HepG2 (cell line): ENCODE results near the gene PKD2L1. TPM values are rescaled to one million over a fixed set of nuclear protein-coding genes. Genes with fewer than 3 reads are reported as not detected.
A peak's percentile ranks its signal among the peaks of the same experiment; 100 is the strongest.

Source experiments
- ATAC-seq: fragments of 200-7000 bp; cut with Tn5 transposase; 3 replicates; pipeline ENCODE4 v1.9.1; 2020; ENCODE audit warnings: mild to moderate bottlenecking, moderate library complexity
- BruUV-seq: library from RNA; stranded (reverse); fragments of 400-500 nt; replicated peaks from 2 replicates; lab custom pipeline; 2021; lab: Mats Ljungman, UMichigan
- CTCF ChIA-PET: fragments of 300-600 bp; formaldehyde crosslinking; extraction: SDS; loops from one replicate; lab custom pipeline; 2021; ENCODE audit warnings: low total read pairs, inconsistent platforms, low intra/inter-chr PET ratio; lab: Yijun Ruan, JAX
- POLR2A ChIA-PET: fragments of 350-600 bp; sonication (Branson Sonifier 250); formaldehyde crosslinking; loops from one replicate; lab custom pipeline; 2020; ENCODE audit warnings: antibody characterized with exemption, inconsistent platforms; lab: Yijun Ruan, JAX
- DNase-seq: peaks from one replicate; pipeline ENCODE4 v3.0.0-alpha.2; 2015; ENCODE audit warnings: low spot score
- FAIRE-seq: peaks from 3 replicates; lab custom pipeline; 2011; peaks lifted over from hg19 to GRCh38; lab: Jason Lieb, UNC
- H2AFZ ChIP-seq: one replicate; pipeline ENCODE4 v1.6.1; 2011; ENCODE audit warnings: low read length, inconsistent platforms
- H3K27ac ChIP-seq: fragments of 300-600 bp; 3 replicates; pipeline ENCODE4 v1.8.0; 2011; ENCODE audit warnings: mixed run types, mild to moderate bottlenecking, mixed read lengths, low read length, inconsistent platforms; ENCODE audit not compliant: insufficient read depth; ENCODE audit errors: extremely low read length
- H3K27me3 ChIP-seq, 2 experiments: fragments of 200-600 bp in 1 of 2; 2 replicates in 1 of 2; 3 replicates in 1 of 2; pipeline versions ENCODE4 v1.6.0 to v1.8.0; 2011; ENCODE audit warnings: low read length in 2 of 2, mild to moderate bottlenecking in 2 of 2, moderate library complexity in 2 of 2, inconsistent platforms in 1 of 2; ENCODE audit not compliant: insufficient read depth in 2 of 2, control insufficient read depth in 1 of 2
- H3K36me3 ChIP-seq, 2 experiments: fragments of 200-600 bp in 1 of 2; replicated peaks in 1 of 2; 2 replicates in 1 of 2; 3 replicates in 1 of 2; pipeline versions ENCODE4 v1.5.1 to v1.8.0; 2011; ENCODE audit warnings: low read length in 2 of 2, inconsistent platforms in 1 of 2; ENCODE audit not compliant: insufficient read depth in 2 of 2, control insufficient read depth in 1 of 2
- H3K4me1 ChIP-seq: 2 replicates; pipeline ENCODE4 v1.5.1; 2012; ENCODE audit warnings: low read length, inconsistent platforms; ENCODE audit not compliant: insufficient read depth
- H3K4me2 ChIP-seq: 2 replicates; pipeline ENCODE4 v1.6.0; 2011; ENCODE audit warnings: low read depth, low read length, inconsistent platforms
- H3K4me3 ChIP-seq, 3 experiments: fragments of 200-600 bp in 1 of 3; sonication (generic), shearing (Covaris generic) in 1 of 3; replicated peaks in 1 of 3; 2 replicates each; pipeline ENCODE4 v1.5.1; 2011 to 2016; ENCODE audit warnings: low read length in 3 of 3, inconsistent platforms in 2 of 3, low read depth in 2 of 3, mild to moderate bottlenecking in 2 of 3, control low read depth in 1 of 3, mixed read lengths in 1 of 3; ENCODE audit not compliant: insufficient read depth in 1 of 3
- H3K79me2 ChIP-seq: one replicate; pipeline ENCODE4 v1.6.1; 2011; ENCODE audit warnings: low read length, inconsistent platforms; ENCODE audit not compliant: insufficient read depth
- H3K9ac ChIP-seq: 2 replicates; pipeline ENCODE4 v1.6.0; 2011; ENCODE audit warnings: mild to moderate bottlenecking, low read depth, low read length, inconsistent platforms; ENCODE audit not compliant: insufficient read depth
- H3K9me3 ChIP-seq: 2 replicates; pipeline ENCODE4 v1.5.1; 2012; ENCODE audit warnings: mild to moderate bottlenecking, low read length
- H4K20me1 ChIP-seq: 2 replicates; pipeline ENCODE4 v1.6.0; 2011; ENCODE audit warnings: inconsistent platforms, mild to moderate bottlenecking, low read length, moderate library complexity; ENCODE audit not compliant: insufficient read depth
- CEBPG ChIP-seq: IDR thresholded peaks from 2 replicates; pipeline ENCODE4 v1.6.1; 2016
- GATAD2A ChIP-seq: IDR thresholded peaks from 2 replicates; pipeline ENCODE4 v1.6.1; 2016
- KLF11 ChIP-seq: IDR thresholded peaks from 2 replicates; pipeline ENCODE4 v1.6.1; 2016; ENCODE audit warnings: missing compliant biosample characterization
- KLF12 ChIP-seq: sonication (generic); formaldehyde crosslinking; IDR thresholded peaks from 2 replicates; pipeline ENCODE4 v1.4.0; 2020; ENCODE audit warnings: missing genetic modification reagents, borderline replicate concordance
- NR2F6 ChIP-seq, 2 experiments: IDR thresholded peaks; 2 replicates each; pipeline ENCODE4 v1.6.1; 2016; ENCODE audit warnings: antibody characterized with exemption in 1 of 2, mild to moderate bottlenecking in 1 of 2
- SP4 ChIP-seq: sonication (generic); formaldehyde crosslinking; IDR thresholded peaks from 2 replicates; pipeline ENCODE4 v1.8.1; 2023; ENCODE audit warnings: mild to moderate bottlenecking, missing genetic modification reagents
- THAP11 ChIP-seq: IDR thresholded peaks from 2 replicates; pipeline ENCODE4 v1.6.1; 2016; ENCODE audit warnings: missing biosample characterization, missing genetic modification reagents
- ZNF143 ChIP-seq: sonication (generic); formaldehyde crosslinking; IDR thresholded peaks from 2 replicates; pipeline ENCODE4 v1.4.0; 2020; ENCODE audit warnings: missing genetic modification reagents
- ZNF451 ChIP-seq: sonication (generic); formaldehyde crosslinking; IDR thresholded peaks from 2 replicates; pipeline ENCODE4 v1.5.0; 2020; ENCODE audit warnings: mild to moderate bottlenecking, missing genetic modification reagents
- ZNF547 ChIP-seq: sonication (generic); formaldehyde crosslinking; IDR thresholded peaks from 2 replicates; pipeline ENCODE4 v1.5.1; 2020; ENCODE audit warnings: mild to moderate bottlenecking, missing genetic modification reagents
- WGBS: methylation state at CpG from one replicate; pipeline ENCODE4 v1.1.6; 2017; ENCODE audit warnings: low lambda C conversion rate; 5-methylcytosine and 5-hydroxymethylcytosine counted together
- in situ Hi-C: cut with HindIII; loops from 2 replicates; pipeline ENCODE4 v1.10.0; 2017; ENCODE audit warnings: low pct_unique_long_range_greater_than_20kb; ENCODE audit not compliant: extremely low pct_ligation_motif_present
- intact Hi-C: fragments of 100-400 bp; cut with micrococcal nuclease; formaldehyde crosslinking; loops from one replicate; pipeline ENCODE4 v1.10.0; 2022; ENCODE audit not compliant: unreplicated experiment
- polyA plus RNA-seq, 8 experiments: library from polyadenylated mRNA; depleted of rRNA in 3 of 8; stranded (reverse) in 7 of 8; unstranded in 1 of 8; fragments of >200 nt; fragmentation: Illumina TruSeq in 4 of 8; extraction: Trizol in 4 of 8; gene quantifications; 2 replicates each; pipeline versions ENCODE4 v1.2.1 to v1.2.3, GENCODE V29; 2011 to 2016; ENCODE audit warnings: low read depth in 4 of 8, missing spikeins in 1 of 8, mixed read lengths in 1 of 8; ENCODE audit not compliant: insufficient read depth in 1 of 8
- total RNA-seq, 5 experiments: library from RNA; depleted of rRNA; stranded (reverse); fragments of >200 nt; fragmentation: Illumina TruSeq; extraction: Trizol; gene quantifications; 2 replicates each; pipeline ENCODE4 v1.2.3, GENCODE V29; 2016; ENCODE audit warnings: low read depth in 1 of 5
- TF ChIP-seq, protein P1 (sequence below): sonication (generic); formaldehyde crosslinking; IDR thresholded peaks from 2 replicates; pipeline ENCODE4 v1.5.0; 2020; ENCODE audit warnings: mild to moderate bottlenecking, missing genetic modification reagents, moderate library complexity
- TF ChIP-seq, protein P2 (sequence below): sonication (generic); IDR thresholded peaks from 2 replicates; pipeline ENCODE4 v1.6.1; 2016; ENCODE audit warnings: low read depth, borderline replicate concordance
- TF ChIP-seq, protein P3 (sequence below): IDR thresholded peaks from 2 replicates; pipeline ENCODE4 v1.6.1; 2016; ENCODE audit warnings: missing compliant biosample characterization, missing genetic modification reagents, borderline replicate concordance

PKD2L1 gene
- total and polyA plus RNA-seq, 2 of the 13 experiments (the other 11 are each of a cell fraction or from before 2014, with no cell fraction given): 0.07 to 0.15 TPM

DNA sequence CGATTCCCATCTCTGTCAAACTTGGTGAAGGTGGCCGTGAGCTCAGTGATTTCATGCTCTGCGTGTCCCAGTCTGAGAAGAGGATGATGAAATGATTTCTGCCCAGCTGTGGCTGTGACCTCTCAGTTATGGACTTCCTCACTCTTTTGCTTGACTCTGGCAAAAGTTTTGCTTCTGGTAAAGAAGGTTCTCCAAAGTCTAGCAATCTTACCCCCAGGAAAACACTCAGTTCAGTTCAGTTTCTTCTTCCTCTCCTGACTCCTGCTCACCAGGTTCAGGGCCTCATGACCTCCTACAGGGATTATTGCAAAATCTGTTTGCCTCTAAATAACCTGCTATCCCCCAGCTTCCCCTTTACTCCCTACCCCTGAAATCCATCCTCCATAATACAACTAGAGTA is 38.7 kb downstream of the PKD2L1 start:
- Histone ChIP-seq H3K27me3 (no peaks in the 10 kb centered on the region; a peak in 2 of 5 replicates), H3K4me2 (peak overlapping the region; percentile 63), H4K20me1 (no peaks in the 10 kb centered on the region), H2AFZ (no peak overlapping the region), H3K4me3 (no peak overlapping the region; a peak in 1 of 6 replicates), H3K27ac (no peak overlapping the region), H3K36me3 (no peaks in the 10 kb centered on the region), H3K9ac (no peak overlapping the region), H3K4me1 (peaks cover 66% of the 10 kb centered on the region), H3K79me2 (no peaks in the 10 kb centered on the region), H3K9me3 (no peaks in the 10 kb centered on the region)
- ChIA-PET CTCF (no interaction called here), POLR2A (interaction anchor here (1.5 kb wide), 1 partner anchor 55 kb away, joined by 5 read pairs; the partner anchor contains the start of gene SCD)
- in situ Hi-C loops (no loop called here), intact Hi-C loops (no loop called here)
- WGBS: 2% methylated on average over 3 of the region's 3 CpGs
- no peak for DNase-seq
- no peak for FAIRE-seq
- no TSS peak for BruUV-seq
- ATAC-seq: no peak
- TF ChIP-seq ZNF451 (CRISPR knock-in tag) (no peak), ZNF143 (CRISPR knock-in tag) (no peak), KLF12 (CRISPR knock-in tag) (no peak), ZNF547 (CRISPR knock-in tag) (no peak), GATAD2A (CRISPR knock-in tag) (0 out of 2 replicates have a peak, but pooled peaks have one; percentile 27), THAP11 (CRISPR knock-in tag) (no peak), KLF11 (no peak), CEBPG (CRISPR knock-in tag) (peak; percentile 31; the same call in 1 of the 2 replicates), NR2F6 (IDR thresholded peaks at IDR 0.05) (peak; percentile 61; the same call in 1 of the 2 replicates), NR2F6 (CRISPR knock-in tag; IDR thresholded peaks at IDR 0.05) (0 out of 2 replicates have a peak, but pooled peaks have one; percentile 49), SP4 (CRISPR knock-in tag) (no peak)
- TF ChIP-seq, protein P1, sequence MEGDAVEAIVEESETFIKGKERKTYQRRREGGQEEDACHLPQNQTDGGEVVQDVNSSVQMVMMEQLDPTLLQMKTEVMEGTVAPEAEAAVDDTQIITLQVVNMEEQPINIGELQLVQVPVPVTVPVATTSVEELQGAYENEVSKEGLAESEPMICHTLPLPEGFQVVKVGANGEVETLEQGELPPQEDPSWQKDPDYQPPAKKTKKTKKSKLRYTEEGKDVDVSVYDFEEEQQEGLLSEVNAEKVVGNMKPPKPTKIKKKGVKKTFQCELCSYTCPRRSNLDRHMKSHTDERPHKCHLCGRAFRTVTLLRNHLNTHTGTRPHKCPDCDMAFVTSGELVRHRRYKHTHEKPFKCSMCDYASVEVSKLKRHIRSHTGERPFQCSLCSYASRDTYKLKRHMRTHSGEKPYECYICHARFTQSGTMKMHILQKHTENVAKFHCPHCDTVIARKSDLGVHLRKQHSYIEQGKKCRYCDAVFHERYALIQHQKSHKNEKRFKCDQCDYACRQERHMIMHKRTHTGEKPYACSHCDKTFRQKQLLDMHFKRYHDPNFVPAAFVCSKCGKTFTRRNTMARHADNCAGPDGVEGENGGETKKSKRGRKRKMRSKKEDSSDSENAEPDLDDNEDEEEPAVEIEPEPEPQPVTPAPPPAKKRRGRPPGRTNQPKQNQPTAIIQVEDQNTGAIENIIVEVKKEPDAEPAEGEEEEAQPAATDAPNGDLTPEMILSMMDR (CRISPR knock-in tag): no peak
- TF ChIP-seq, protein P2, sequence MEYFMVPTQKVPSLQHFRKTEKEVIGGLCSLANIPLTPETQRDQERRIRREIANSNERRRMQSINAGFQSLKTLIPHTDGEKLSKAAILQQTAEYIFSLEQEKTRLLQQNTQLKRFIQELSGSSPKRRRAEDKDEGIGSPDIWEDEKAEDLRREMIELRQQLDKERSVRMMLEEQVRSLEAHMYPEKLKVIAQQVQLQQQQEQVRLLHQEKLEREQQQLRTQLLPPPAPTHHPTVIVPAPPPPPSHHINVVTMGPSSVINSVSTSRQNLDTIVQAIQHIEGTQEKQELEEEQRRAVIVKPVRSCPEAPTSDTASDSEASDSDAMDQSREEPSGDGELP: no peak
- TF ChIP-seq, protein P3, sequence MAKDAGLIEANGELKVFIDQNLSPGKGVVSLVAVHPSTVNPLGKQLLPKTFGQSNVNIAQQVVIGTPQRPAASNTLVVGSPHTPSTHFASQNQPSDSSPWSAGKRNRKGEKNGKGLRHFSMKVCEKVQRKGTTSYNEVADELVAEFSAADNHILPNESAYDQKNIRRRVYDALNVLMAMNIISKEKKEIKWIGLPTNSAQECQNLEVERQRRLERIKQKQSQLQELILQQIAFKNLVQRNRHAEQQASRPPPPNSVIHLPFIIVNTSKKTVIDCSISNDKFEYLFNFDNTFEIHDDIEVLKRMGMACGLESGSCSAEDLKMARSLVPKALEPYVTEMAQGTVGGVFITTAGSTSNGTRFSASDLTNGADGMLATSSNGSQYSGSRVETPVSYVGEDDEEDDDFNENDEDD: no peak
